Activated CD8-positive, alpha-beta memory T cell treated with anti-CD3 and anti-CD28 coated beads for 48 hours (primary cell): ENCODE results near the gene KCNQ4.

Experiments
- DNase-seq, 3 experiments: peaks; one replicate each; pipeline ENCODE4 v3.0.0-alpha.2; 2020; ENCODE audit warnings: low read depth in 2 of 3, low spot score in 2 of 3

The KCNQ4 gene

DNA sequence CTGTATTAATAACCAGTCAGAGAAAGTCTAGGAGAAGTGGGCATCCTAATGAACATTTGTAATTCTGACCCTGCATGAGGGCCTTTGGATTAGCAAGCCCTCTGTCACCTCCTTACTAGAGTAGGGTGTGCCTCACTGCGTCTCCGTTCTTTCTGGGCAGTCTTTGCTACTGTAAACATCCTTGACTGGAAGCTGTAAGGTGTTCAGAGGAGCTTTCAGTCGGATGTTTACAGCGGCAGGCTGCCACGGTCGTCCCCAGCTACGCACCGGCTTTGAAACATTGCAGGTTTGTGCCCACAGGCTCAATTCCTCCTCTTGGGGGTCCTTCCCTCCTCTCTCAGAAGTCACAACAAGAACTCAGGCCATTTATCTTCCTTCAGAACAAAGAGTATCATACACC is 29.4 kb upstream of the KCNQ4 start:
- no peak for DNase-seq

DNA sequence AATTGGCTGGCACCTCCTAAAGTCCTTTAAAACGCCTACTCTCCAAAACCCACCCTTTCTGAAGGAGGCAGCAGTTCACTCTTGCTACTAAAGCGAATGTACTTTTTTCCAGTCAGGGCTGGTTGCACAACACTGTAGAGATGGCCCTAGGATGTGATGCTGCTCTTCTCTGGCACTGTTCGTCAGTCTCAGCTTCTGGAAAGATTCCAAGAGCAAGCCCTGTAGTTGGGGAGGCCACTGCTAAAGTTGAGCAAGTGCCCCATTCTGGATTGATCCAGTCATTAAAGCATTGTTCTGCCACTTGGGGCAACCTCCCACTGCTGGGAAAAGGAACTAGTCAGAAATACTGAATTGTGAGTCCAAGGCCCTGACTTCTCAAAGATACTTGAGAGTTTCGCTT is 28.5 kb upstream of the KCNQ4 start:
- no peak for DNase-seq

GRCh38 chr1:40756523-40756922 is 27.1 kb upstream of the KCNQ4 start:
- DNase-seq, result no peak

- no peak for DNase-seq
These were observed 26.5 kb upstream of the KCNQ4 start for GRCh38 chr1:40757084-40757483.

DNA sequence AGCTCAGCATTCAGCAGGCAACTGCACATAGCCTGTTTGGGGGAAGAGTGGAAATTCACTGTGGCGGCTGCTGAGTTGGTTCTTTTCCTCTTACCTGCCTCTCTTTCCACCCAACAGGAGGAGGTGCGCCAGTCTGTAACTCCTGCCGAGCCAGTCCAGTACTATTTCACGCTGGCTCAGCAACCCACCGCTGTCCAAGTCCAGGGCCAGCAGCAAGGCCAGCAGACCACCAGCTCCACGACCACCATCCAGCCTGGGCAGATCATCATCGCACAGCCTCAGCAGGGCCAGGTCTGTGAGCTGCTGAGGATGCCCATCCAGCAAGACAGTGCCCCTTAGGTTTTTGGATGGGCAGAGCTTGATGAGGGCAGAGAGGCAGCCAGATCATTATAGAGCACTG is 25.6 kb upstream of the KCNQ4 start:
- no peak for DNase-seq

- no peak for DNase-seq
These were observed 24.8 kb upstream of the KCNQ4 start for GRCh38 chr1:40758578-40759343.

GRCh38 chr1:40760984-40761383 is 22.6 kb upstream of the KCNQ4 start:
- DNase-seq, result no peak

DNA sequence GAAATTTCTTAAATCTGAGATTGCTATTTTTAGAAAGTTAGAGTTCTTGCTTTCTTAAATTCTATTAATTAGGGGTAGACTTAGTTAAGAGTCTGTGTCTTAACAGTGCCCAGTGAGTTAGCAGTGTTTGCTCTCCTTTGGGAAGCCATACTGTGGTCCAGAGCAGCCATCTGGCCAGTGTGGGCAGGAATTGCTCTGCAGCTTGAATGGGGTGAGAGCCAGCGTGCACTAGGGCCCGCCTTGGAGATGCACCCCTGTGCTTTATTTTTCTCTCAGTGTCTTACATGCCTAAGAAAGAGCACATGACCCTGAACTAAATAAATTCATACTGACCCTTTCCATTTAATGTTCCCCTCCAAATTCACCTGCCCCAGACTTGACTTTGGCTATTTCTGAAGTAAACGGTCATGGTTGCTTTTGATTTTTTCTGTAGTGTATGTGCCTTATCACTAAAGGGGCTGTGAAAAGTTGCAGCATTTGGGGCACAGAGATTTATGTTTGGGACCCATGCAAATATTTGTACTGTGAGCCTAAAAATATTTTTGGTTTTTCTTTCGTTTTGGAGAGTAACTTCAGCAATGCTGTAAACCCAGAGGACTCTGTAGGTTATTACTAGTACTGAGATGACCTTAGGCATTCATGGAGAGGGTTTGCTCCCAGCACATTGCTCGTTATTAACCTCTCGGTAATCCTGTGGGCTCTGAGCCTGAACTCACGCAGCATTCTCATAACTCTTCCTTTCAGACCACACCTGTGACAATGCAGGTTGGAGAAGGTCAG is 21.3 kb upstream of the KCNQ4 start:
- DNase-seq, result no peak

GRCh38 chr1:40763742-40764532 is 19.6 kb upstream of the KCNQ4 start:
- DNase-seq, result no peak

GRCh38 chr1:40764981-40765380 is 18.6 kb upstream of the KCNQ4 start:
- DNase-seq, result no peak

DNA sequence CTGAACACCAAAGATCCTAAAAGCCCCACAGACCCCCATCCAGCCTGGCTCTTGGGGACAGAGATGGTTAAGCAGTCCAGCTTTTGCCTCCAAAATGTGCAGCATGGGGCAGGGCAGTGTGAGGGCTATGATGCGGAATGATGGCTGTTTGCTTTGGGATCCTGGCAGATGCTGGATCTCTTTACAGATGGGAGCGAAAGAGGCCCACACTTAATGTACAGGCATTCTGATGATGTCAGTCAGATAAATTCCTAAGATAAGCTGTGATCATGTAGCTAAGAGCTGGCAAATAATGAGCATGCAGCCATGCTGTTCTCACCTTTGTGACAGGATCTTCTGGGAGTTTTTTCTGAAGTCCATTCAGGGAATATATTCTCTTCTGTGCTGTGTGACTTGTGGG is 17.6 kb upstream of the KCNQ4 start:
- no peak for DNase-seq

DNA sequence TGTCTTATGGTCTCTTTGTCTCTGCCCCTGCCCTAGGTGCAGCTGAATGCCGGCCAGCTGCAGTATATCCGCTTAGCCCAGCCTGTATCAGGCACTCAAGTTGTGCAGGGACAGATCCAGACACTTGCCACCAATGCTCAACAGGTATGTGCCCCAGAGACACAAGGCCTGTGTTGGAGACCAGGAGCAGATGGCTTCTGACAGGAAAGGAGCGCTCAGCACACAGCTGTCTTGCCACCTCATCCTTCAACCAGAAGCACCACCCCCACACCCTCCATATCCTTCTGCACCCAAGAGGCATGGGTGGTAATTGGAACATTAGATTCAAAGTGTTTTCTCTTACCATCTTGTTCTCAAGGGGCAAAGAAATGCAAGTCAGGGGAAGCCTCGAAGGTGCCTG is 17.0 kb upstream of the KCNQ4 start:
- DNase-seq, result no peak

GRCh38 chr1:40768146-40768990 is 15.2 kb upstream of the KCNQ4 start:
- no peak for DNase-seq

- no peak for DNase-seq
These were observed 13.8 kb upstream of the KCNQ4 start for GRCh38 chr1:40769815-40770214.

DNA sequence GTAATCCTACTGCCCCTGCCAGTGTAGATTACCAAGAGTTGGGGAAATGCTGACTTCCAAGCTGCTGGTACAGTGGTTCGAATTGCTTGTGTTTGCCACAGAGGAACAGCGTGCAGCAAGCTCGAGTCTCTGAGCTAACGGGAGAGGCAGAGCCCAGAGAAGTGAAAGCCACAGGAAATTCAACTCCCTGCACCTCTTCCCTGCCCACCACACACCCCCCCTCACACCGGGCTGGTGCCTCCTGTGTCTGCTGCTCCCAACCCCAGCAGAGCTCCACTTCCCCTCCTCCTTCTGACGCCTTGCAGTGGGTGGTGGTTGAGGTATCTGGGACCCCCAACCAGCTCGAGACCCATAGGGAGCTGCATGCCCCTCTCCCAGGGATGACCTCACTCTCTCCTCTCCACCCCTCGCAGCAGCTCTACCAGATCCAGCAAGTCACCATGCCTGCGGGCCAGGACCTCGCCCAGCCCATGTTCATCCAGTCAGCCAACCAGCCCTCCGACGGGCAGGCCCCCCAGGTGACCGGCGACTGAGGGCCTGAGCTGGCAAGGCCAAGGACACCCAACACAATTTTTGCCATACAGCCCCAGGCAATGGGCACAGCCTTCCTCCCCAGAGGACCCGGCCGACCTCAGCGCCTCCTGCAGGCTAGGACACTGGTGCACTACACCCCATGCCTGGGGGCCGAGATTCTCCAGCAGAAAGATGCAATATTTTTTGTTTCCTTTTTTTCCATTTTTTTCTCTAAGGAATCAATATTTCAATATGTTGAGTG is 13.1 kb upstream of the KCNQ4 start:
- no peak for DNase-seq

DNA sequence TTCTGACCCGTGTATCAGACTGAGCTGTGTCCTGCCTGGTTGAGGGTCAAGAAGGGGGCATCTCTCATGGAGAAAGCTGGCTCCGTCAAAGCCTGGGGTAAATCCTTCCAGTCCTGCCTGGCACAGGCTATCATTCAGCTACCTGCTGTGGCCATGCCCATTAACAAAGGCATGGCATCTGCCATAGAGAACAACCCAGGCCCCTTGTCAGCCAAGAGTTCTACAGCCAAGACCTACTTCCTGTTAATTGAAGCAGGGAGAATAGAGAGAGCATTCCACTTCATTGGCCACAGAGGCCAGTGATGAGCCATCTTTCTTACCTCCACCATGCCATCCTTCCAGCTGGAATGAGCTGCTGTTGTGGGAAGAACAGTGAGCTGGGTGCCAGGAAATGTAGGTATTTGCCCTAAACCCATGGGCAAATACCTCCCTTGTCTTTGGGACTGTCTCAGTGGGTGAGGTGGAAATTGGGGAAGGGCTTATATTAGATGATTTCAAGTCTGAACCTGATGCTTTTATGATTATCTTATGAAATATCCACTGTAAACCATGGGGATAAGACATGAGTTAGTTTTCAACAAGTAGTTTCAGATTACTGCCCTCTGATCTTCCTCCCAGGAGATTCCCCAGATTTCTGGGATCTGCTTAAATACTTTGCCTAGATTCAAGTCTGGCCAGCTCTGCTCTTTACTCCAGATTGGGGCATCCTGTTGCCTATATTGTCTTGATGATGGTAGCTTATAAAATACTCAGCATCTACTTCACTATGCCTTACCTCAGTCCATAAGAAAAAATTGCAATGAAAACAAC is 11.2 kb upstream of the KCNQ4 start:
- DNase-seq, result no peak

GRCh38 chr1:40773748-40774265 is 9.8 kb upstream of the KCNQ4 start:
- DNase-seq, result no peak

GRCh38 chr1:40774266-40774998 is 9.2 kb upstream of the KCNQ4 start:
- DNase-seq, result peak; percentile 20 to 45 (median 32)
